Muscle of arm (tissue), 12 donors: ENCODE results near the gene HOXD9. TPM values are rescaled to one million over a fixed set of nuclear protein-coding genes. Genes with fewer than 3 reads are reported as not detected.
A peak's percentile ranks its signal among the peaks of the same experiment; 100 is the strongest.

Experiments
- DNase-seq: peaks from one replicate; pipeline ENCODE4 v3.0.0-alpha.2; 2013
- polyA plus RNA-seq, 12 donors: library from polyadenylated mRNA; unstranded; fragments of 120-200 nt; gene quantifications; one replicate each; pipeline ENCODE4 v1.2.1, GENCODE V29; 2013; ENCODE audit not compliant: insufficient read length in 12 of 12

Gene HOXD9
- polyA plus RNA-seq, 12 donors: 3.5 to 12.5 (median 6.0) TPM; not detected in 1

DNA sequence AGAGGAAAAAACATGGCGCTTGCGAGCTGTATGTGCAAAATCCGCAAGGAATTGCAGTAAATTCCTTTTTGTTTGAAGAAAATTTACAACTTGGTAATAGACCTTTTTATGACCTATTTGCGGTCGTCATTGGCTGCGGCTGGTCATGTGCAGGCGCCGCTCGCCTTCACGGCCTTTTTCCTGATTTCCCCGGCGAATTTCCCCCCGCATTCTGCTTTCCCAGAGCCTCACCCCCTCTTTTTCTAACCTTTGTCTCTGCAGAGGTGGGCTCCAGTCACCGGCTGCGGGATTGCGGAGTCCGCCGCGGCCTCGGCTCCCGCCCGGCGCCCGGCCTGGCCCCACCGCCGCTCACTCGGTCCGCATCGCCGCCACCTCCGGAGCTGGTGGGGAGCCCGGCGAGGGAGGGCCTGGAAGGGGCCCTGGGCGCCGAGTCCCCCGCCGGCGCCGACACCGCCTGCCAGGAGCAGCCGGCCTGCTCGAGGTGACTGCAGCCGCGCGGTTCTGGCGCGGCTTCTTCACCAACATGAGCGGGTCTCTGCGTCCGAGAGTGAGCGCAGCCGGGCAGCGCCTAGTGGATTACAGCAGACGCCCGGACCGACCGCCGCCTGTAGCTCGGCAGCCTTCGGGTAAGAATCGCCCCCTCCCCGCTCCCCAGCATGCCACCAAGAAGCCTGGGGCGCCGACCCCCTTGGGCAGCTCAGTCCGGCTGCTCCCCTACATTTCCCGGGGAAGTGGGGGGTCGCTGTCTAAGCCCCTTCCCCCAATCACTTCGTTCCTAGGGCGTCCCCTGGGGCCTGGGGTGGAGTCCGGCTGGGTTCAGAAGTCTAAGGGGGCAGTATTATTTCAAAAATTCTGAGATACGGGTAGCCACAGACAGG lies 14.1 kb downstream of the HOXD9 start:
- DNase-seq: peak; percentile 77

DNA sequence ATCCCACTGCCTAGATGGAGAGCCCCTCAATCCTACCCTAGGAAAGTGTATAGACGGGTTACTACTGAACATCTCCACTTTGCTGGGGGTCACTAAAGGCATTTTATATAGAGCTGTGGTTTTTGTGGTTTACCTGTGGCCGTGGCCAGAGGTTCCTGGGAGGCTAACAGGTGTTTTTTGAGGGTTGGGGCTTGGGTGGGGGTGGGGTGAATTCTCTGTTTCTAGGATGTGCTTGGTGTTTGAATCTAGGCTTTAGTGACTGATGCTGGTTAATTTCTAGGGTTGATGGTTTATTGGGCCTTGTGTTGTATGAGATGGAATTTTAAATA lies 14.7 kb downstream of the HOXD9 start:
- DNase-seq: no peak

DNA sequence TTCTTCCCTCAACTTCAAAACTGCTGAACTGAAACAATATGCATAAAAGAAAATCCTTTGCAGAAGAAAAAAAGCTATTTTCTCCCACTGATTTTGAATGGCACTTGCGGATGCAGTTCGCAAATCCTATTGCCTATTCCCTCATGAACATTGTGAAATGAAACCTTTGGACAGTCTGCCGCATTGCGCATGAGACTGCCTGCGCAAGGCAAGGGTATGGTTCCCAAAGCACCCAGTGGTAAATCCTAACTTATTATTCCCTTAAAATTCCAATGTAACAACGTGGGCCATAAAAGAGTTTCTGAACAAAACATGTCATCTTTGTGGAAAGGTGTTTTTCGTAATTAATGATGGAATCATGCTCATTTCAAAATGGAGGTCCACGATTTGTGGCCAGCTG lies 15.4 kb downstream of the HOXD9 start:
- DNase-seq: no peak

DNA sequence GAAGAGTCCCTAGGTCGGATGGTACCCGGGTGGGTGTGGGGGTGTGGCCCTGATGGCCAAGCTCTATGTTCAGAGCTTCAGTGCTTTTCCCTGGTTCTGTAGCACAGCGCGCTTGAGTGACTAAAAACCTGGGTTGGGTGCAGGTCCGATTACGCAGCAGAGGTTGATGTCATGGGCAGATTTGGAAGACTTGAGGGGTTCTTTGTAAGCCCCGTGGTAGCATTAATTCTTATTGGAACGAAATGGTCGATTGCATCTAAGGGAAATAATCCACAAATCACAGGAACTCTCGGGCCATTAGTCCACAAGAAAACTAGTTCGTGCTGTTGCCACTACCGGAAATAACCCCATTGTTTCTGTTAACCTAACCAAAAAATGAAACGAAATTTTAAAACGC lies 16.0 kb downstream of the HOXD9 start:
- no peak for DNase-seq

- DNase-seq: no peak
These were observed 16.6 kb downstream of the HOXD9 start for GRCh38 chr2:176138923-176139660.

GRCh38 chr2:176139661-176140512 lies 17.4 kb downstream of the HOXD9 start:
- no peak for DNase-seq

DNA sequence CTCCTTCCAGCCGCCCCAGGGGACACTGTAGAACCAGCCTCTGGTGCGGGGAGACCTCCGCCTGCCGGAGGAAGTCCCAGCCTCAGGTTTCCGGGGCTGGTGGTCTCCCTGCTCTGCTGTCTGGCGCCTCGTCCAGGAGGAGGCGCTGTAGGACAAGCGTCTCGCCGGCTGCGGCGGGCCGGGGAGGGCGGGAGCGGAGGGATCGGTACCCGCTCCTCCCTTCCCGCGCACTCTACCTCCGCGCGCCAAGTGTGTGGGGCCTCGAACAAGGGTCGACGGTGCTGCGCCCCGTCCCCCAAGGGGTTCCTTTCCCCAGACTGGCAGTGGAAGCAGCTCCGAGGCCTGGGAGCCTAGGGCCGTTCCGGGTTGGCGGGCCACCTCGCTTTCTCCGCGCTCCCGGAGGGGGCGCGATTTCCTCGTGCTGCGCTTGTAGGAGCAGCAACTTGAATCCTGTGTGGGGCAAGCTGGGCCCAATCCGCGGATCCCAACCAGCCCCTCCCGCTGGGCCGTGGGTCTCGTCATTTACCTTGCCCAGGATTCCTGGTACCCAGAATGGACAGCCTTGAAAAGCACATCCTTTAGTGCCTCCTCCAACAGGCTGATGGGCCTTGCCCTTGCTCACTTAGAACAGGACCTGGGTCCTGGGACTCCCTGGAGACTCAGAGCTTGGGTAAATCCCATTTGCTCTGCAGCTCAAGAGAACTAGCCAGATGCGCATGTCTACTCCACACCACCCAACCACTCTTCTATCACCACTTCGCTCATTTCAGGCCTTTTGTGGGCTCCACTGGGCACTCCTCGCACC lies 18.2 kb downstream of the HOXD9 start:
- peak; percentile 93 for DNase-seq

DNA sequence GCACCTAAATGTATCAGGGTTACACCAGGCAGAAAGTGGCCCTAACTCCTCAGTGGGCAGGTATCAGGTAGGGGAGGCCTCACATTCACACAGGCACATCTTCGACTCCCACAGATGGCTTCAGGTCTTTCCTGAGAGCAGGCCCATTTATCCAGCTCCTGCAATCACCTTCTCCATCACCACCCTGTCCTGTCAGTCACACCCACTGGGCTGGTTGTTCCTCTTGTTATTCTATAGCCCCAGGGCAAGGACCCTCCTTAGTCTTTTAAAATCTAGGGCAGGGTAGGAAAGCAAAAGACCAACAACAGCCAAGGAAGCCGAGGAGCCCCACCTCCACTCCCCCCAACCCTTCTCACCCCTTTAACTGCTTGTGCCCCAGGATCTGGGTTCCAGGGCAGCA lies 19.8 kb downstream of the HOXD9 start:
- DNase-seq: no peak

- no peak for DNase-seq
These were observed 22.8 kb downstream of the HOXD9 start for GRCh38 chr2:176145085-176145969.

- no peak for DNase-seq
These were observed 23.6 kb downstream of the HOXD9 start for GRCh38 chr2:176146101-176146500.

GRCh38 chr2:176146645-176147044 lies 24.1 kb downstream of the HOXD9 start:
- no peak for DNase-seq

DNA sequence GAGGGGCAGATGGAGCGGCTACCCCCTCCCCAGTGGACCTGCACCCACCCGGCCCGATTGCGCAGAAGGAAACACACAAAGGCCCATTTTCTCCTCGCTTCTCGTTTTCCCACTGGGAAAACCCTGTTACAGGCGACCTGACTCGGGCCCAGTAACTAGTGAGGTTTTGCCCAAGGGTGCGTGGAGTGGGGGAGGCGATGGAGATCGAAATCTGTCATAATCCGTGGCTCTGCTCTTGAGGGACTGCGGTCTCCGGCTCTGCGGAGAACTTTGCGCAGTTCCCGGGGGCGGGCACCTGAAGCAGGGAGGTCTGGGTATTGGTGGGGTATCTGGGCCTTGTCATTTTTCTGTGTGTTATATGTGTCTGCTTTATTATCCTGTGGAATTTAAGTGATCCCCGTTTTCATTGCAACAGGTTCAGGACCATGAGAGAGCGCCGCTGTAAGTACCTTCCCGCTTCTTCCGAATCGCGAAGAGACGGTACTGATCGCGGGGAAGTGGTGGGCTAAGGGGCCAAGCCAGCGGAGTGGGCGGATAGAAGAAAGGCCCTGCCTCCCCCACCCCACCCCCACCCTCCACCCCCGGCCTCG lies 24.8 kb downstream of the HOXD9 start:
- DNase-seq: no peak

DNA sequence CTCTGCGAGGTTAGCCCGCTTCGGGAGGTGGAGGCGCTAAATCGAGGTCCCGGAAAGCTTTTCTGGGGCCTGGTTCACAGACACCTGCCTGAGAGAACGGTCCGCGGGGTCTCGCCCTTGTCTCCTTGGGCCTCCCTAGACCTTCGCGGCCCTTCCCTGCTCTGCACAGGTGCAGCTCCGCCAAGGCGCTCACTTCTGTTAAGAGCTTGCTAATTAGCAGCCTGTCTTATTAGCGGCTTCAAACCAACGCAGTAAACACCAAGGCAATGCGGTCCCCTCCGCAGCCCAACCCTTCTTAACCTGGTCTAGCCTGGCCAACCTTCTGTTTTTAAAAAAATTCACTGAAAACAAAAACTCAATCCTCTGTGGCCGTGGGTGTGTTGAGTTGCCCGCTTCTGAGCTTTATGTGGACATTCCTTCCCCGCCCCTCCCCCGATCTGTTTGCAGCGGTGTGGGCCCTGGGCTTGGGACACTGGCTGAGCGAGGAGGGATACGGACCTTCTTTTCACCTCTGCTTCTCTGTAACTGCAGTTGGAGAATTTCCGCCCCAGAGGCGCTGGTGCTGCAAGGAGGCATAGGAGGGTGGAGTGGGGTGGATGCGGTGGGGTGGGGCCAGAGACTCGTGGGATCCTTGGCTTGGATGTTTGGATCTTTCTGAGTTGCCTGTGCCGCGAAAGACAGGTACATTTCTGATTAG lies 25.4 kb downstream of the HOXD9 start:
- DNase-seq: no peak

DNA sequence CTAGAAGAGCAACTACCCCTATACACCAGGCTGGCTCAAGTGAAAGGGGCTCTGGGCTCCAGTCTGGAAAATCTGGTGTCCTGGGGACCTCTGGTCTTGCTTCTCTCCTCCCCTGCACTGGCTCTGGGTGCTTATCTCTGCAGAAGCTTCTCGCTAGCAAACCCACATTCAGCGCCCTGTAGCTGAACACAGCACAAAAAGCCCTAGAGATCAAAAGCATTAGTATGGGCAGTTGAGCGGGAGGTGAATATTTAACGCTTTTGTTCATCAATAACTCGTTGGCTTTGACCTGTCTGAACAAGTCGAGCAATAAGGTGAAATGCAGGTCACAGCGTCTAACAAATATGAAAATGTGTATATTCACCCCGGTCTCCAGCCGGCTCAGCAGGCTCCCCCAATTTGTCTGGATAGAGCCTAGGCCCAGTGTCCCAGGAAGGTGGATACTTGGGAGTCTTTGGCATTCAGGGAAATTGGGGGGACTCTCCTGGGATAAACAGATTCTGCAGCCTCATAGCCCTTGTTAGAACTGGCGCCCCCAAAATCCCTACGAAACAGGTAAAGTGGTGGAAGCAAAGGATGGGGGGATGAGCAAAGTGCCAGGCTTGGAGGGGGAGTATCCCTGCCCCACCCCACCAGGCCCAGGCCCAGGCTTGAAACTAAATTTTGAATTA lies 26.4 kb downstream of the HOXD9 start:
- DNase-seq: no peak

DNA sequence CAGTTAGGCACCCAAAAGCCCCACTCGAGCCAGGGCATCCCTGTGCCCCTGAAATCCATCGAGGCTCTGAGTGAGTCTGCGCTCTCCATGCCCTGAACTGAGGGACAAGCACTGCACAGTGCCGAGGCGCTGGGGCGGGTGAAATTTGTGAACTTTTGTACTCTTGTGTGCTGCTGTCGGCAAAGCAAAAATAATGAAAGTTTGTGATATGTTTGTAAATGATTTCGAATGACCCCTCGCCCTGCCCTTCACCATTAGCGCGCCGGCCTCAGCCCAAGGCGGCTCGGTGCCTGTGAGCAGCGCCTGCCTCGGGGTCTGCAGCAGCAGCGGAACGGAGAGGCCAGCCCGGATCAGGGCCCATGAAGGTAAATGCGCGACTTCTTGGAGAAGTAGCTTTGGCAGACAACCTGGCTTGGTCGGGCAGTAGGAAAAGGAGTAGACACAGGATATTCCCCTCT lies 27.0 kb downstream of the HOXD9 start:
- no peak for DNase-seq

DNA sequence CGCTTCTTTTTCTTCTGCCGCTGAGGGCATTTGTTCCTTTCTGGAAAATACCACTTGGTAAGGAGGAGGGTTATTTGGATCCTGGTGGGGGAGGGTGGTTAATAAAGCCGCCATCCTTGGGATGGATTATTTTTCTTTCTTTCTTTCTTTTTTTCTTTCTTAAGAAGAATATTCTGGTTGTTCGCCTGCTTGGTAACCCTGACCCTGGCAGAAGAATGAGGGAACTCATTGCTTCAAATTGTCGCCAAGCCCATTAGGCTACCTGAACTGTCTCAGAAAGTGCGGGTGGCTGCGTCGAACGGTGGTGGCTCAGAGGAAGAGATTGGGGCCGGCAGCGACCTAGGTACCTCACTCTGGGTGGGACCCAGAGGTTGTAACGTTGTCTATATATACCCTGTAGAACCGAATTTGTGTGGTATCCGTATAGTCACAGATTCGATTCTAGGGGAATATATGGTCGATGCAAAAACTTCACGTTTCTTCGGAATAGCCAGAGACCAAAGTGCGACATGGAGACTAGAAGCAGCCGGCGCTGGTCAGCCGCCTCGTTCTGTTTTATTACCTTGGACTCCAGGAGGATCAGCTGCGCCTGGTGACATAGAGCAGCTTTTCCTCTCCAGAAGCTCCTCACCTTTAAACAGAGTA lies 27.5 kb downstream of the HOXD9 start:
- no peak for DNase-seq

DNA sequence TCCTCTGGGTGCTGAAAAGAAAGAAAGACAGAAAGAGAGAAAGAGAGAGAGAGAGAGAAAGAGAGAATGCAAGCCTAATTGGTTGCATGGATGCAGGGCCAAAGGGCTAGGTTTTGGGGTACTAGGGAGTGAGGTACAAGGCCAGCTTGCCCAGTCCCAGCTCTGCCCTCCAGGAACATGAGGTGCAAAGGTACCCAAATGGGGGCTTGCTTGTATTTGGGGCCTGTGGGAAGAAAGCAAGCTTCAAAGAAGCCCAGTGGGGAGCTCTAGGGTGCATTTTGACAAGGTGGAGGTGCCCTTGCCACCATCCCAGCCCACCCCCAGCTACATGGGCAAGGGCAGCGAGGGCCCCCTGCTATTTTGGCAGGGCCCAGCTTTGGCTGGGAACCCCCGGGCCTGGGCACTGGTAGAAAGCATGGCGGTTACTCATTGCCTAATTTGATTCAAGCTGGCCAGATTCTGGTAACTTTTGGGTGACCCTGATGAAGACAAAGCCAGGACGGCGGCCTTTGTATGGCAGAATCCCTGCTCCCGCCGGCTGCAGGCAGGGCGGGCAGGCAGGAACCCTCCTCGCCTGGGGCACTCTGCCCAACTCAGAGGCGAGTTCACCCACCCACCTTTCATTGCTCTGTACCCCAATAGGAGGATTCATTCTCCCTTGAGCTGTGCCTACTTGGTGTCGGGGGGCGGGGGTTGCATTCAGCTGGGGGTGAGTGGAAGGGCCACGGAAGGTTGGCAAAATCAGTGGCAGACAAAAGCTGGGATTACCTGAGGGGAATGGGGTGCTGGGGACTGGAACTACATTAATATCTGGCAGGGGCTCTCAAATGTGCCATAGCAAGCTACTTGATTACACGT lies 28.3 kb downstream of the HOXD9 start:
- no peak for DNase-seq
